Measurements from ENCODE around the gene ABLIM3.
A peak's percentile ranks its signal among the peaks of the same experiment; 100 is the strongest.

Gene ABLIM3

GRCh38 chr5:149154650-149155049 is 13.4 kb downstream of the ABLIM3 start:
- DNase-seq (ENCODE audit: low read depth): no peak

GRCh38 chr5:149156435-149157083 is 15.3 kb downstream of the ABLIM3 start:
- TF ChIP-seq CTCF (IDR thresholded peaks at IDR 0.05; ENCODE audit: low read length, missing control alignments): no peak
- DNase-seq (ENCODE audit: low read depth): peak; percentile 14
- H3K4me3 ChIP-seq (replicated peaks; ENCODE audit: low read depth, low read length): no peak overlapping the region

More at GRCh38 chr5:149154650-149155049, 13.4 kb downstream of the ABLIM3 start:
- no peak overlapping the region for H3K4me3 ChIP-seq (replicated peaks; ENCODE audit: low read depth, low read length)
- TF ChIP-seq CTCF (IDR thresholded peaks at IDR 0.05; ENCODE audit: low read length, missing control alignments): no peak

- no peak for TF ChIP-seq CTCF (IDR thresholded peaks at IDR 0.05; ENCODE audit: low read length, missing control alignments)
- no peak for DNase-seq (ENCODE audit: low read depth)
- H3K4me3 ChIP-seq (replicated peaks; ENCODE audit: low read depth, low read length): no peak overlapping the region
Measured at GRCh38 chr5:149157330-149157729, 16.0 kb downstream of the ABLIM3 start.

GRCh38 chr5:149160291-149160787 is 19.0 kb downstream of the ABLIM3 start:
- TF ChIP-seq CTCF (IDR thresholded peaks at IDR 0.05; ENCODE audit: low read length, missing control alignments): no peak
- no peak for DNase-seq (ENCODE audit: low read depth)
- H3K4me3 ChIP-seq (replicated peaks; ENCODE audit: low read depth, low read length): no peak overlapping the region

- no peak for DNase-seq (ENCODE audit: low read depth)
- no peak overlapping the region for H3K4me3 ChIP-seq (replicated peaks; ENCODE audit: low read depth, low read length)
- no peak for TF ChIP-seq CTCF (IDR thresholded peaks at IDR 0.05; ENCODE audit: low read length, missing control alignments)
Measured at GRCh38 chr5:149161026-149161687, 19.9 kb downstream of the ABLIM3 start.

- TF ChIP-seq CTCF (IDR thresholded peaks at IDR 0.05; ENCODE audit: low read length, missing control alignments): no peak
- H3K4me3 ChIP-seq (replicated peaks; ENCODE audit: low read depth, low read length): no peak overlapping the region
- DNase-seq (ENCODE audit: low read depth): no peak
Measured at GRCh38 chr5:149161850-149162249, 20.6 kb downstream of the ABLIM3 start.

All from fibroblast of pulmonary artery (primary cell).